ENCODE data around the gene UNC5B.
A peak's percentile ranks its signal among the peaks of the same experiment; 100 is the strongest.

The UNC5B gene

GRCh38 chr10:71302874-71303568 is 90.7 kb downstream of the UNC5B start:
- no peak for DNase-seq

- no peak for DNase-seq
Observed at GRCh38 chr10:71303569-71303907, 91.2 kb downstream of the UNC5B start.

DNA sequence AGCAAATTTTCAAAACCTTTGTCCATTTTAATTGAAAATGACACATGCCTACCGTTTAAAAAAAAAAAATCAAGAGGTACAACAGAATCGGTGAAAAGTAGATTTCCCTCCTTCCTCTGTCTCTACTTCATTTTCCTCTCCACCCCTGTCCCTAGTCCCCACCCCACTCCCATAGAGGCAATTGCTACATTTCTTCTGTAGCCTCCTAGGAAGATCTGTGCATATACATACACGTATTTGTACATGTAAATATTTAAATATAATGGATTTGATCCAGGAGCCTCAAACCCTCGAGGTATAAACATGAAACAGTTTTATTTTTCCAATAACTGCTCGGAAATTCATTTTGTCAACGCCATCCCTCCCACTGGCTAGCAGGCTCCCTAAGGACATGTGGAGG is 92.5 kb downstream of the UNC5B start:
- no peak for DNase-seq

GRCh38 chr10:71306979-71307378 is 94.6 kb downstream of the UNC5B start:
- DNase-seq: no peak

GRCh38 chr10:71307469-71308085 is 95.2 kb downstream of the UNC5B start:
- DNase-seq: no peak

- DNase-seq: no peak
Observed at GRCh38 chr10:71308244-71308643, 95.9 kb downstream of the UNC5B start.

DNA sequence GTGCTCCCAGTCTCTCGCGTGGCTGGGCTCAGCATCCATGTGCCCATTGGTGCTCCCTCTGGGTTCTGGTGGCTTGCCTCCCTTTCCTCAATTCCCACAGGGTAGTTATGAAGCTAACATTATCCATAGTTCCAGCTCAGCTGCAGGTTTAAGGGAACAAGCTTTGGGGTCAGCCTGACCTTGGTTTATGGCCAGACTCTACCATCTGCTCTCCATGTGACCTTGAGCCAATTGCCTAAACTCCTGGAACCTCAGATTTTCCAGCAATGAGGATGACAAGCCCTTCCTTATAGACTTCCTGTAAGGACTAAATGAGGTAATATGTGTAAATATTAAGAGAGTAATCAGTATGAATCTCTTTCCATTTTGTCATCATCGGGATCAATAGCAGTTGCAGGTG is 96.6 kb downstream of the UNC5B start:
- no peak for DNase-seq

DNA sequence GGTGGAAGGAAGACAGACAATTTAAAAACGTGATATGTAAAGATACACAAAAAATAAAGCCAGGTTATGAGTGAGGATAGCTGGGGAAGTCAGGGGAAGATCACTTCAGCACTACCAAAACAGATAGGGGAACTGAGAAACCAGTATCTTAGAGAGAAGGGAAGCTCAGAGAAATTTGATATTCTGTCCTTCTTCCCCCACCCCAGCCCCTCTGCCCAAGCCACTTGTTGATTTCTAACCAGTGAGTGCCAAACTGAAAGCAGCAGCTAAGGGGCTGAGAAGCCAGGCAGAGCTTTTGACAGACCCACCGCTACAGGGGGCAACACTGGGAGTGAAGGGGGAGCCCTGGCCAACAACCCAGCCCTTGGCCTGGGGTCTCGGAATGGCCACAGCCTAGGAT is 97.5 kb downstream of the UNC5B start:
- DNase-seq: no peak

DNA sequence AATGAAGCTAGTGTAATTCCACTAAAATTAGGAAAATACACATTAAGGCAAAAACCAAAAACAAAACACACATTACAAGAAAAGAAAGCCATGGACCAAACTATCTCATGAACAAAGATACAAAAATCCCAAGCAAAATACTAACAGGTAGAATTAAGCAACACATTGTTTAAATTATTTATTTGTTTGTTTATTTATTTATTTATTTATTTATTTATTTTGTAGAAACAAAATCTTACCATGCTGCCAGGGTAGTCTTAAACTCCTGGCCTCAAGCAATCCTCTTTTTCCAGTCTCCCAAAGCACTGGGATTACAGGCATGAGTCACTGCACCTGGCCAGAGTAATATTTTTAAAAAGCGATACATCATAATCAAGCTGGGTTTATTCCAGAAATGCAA is 99.8 kb downstream of the UNC5B start:
- no peak for DNase-seq

DNA sequence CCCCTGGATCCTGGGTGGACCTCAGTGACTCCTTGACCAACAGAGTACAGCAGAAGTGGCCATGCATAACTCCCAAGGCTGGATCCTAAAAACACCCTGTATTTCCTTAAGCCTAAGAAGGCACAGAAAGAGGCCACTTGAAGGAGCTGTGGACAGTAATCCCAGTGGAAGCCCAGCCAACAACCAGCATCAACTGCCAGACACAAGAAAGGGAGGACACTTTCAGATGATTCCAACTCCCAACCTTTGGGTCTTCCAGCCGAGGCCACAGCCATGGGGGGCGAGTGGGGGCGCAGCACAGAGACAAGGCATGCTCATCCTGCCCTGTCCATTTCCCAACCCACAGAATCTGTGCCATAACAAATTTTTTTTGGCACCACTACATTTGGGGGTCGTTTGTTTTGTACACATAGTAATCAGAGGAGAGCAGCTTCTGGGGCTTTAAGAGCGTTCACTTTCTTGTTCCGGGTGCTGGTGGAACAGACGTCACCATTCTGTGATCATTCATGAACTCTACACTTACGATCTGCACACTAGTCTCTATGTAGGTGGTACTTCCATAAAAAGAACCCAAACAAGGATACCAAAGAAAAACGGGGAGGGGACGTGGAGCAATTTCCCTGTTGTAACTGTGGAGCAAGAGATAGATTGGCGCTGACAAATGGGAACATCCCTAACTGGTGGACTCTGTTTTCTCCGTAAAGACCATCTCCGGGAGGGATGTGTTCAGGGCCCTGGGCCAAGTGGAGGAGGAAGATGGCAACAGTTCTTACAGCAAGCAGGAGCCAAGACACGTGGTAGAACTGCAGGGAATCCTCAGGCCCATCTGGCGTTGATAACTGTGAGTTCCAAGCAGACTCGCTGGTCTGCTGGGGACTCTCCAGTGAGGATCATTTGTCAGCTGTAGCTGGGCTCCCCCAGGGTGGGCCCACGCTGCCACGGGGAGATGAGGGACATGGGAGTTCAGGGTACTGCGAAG is 100.7 kb downstream of the UNC5B start:
- DNase-seq: no peak

- peak; percentile 65 for DNase-seq
Observed at GRCh38 chr10:71314028-71314693, 101.8 kb downstream of the UNC5B start.

GRCh38 chr10:71314694-71315225 is 102.4 kb downstream of the UNC5B start:
- DNase-seq: no peak

GRCh38 chr10:71316056-71316785 is 103.9 kb downstream of the UNC5B start:
- no peak for DNase-seq

- DNase-seq: no peak
Observed at GRCh38 chr10:71316786-71317160, 104.4 kb downstream of the UNC5B start.

GRCh38 chr10:71317739-71318138 is 105.4 kb downstream of the UNC5B start:
- no peak for DNase-seq

- DNase-seq: peak; percentile 84
Observed at GRCh38 chr10:71319042-71319799, 106.9 kb downstream of the UNC5B start, which contains the start of gene SLC29A3. Gene SLC29A3 (plus strand): TSS chr10:71319259. CDS start chr10:71319310, 51 bp downstream.

DNA sequence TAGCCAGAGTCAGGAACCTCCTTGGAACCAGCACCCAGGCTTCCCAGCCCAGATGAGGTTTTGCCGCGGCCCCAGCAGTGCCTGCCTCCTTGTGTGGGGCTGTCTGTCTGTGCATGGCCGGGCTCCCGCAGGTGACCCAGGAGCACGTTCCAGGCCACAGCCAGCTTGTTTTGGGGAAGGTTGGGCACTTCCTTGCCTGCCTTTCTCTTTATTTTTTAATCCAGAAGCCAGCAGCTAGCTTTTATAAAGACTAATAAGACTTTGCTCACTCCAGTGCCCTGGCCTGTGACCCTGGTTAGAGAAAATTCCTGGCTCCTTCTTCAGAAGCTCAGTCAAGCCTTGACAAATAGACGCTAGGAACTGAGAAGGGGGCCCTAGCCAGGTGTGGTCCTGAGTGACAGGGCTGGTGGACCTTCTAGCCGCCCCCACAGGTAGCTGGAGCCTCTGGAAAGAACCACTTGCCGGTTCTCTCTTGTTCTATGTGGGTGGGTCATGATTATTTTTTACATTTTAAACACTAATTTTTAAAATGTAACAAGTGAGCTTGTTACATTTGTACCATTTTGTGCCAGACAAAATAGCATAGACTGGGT is 107.5 kb downstream of the UNC5B start:
- no peak for DNase-seq

DNA sequence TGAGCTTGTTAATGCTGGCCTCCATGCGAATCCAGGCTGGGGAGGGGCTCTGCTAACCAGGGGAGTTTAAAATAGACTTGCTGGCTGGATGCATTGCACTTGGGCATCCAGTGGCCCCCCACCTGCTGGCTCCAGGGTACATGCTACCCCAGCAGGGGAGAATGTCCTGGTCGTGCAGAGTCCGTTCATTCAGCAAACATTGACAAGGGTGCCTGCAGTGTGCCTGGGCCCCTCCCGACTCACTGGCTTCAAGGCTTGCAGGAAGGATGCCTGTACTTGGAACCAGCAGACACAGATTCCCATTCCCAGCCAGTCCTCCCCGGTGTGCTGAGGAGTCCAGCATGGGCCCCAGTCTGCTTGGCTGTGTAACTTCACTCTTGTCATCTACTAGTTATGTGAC is 108.2 kb downstream of the UNC5B start:
- no peak for DNase-seq

DNA sequence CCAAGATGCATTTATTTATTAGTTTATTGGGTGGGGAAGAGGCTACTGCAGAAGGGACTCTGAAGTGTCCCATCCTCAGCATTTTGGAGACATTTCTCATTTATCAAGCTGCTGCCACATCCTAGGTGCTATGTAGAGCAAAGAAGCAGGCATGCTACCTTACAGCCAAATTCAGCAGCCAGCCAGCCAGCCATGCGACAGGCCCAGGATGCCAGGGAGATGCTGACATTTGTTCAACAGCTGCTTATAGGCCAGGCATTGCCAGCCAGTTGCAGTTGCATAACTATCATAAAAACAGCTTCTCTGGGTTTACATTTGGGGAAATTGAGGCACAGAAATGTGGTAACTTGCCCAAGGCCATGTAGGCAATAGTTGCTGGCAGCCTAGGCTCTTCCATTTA is 109.0 kb downstream of the UNC5B start:
- no peak for DNase-seq

- no peak for DNase-seq
Observed at GRCh38 chr10:71323407-71323806, 111.0 kb downstream of the UNC5B start.

GRCh38 chr10:71324743-71325142 is 112.4 kb downstream of the UNC5B start:
- no peak for DNase-seq
